GM12892 (cell line): Measurements from ENCODE around the gene FAM234B.

Experiments
- POLR2A ChIP-seq: IDR thresholded peaks from 2 replicates; pipeline ENCODE4 v1.6.1; 2011; ENCODE audit warnings: low read depth, low read length, control low read depth
- TAF1 ChIP-seq: IDR thresholded peaks from 2 replicates; pipeline ENCODE4 v1.6.1; 2011; ENCODE audit warnings: low read depth, mild to moderate bottlenecking, control low read depth, low read length, borderline replicate concordance

GRCh38 chr12:13030541-13031291, 13.5 kb upstream of the FAM234B start:
- TF ChIP-seq POLR2A, result no peak
- TF ChIP-seq TAF1, result no peak
